HEK293 (cell line): ENCODE data around the gene RIOX2.

ENCODE experiments used
- CTCF ChIA-PET: fragments of 350-600 bp; formaldehyde crosslinking; extraction: SDS; loops from one replicate; lab custom pipeline; 2021; ENCODE audit warnings: antibody characterized with exemption; lab: Yijun Ruan, JAX
- POLR2A ChIA-PET: fragments of 300-600 bp; formaldehyde crosslinking; extraction: SDS; loops from one replicate; lab custom pipeline; 2020; ENCODE audit warnings: antibody characterized with exemption, inconsistent platforms; lab: Yijun Ruan, JAX
- H3K27ac ChIP-seq: fragments of 200-500 bp; sonication (Bioruptor generic); 2 replicates; pipeline ENCODE4 v1.5.1; 2014; ENCODE audit warnings: low read depth, low read length, control low read depth, inconsistent platforms; ENCODE audit errors: extremely low read depth
- H3K36me3 ChIP-seq, 2 experiments: fragments of 200-500 bp in 1 of 2; sonication (Bioruptor generic) in 1 of 2; 1 replicate in 1 of 2; 2 replicates in 1 of 2; pipeline ENCODE4 v1.5.1; 2014 to 2017; ENCODE audit warnings: inconsistent platforms in 2 of 2, low read length in 2 of 2; ENCODE audit not compliant: control insufficient read depth in 2 of 2, insufficient read depth in 1 of 2
- H3K4me1 ChIP-seq: fragments of 200-500 bp; sonication (Bioruptor generic); 2 replicates; pipeline ENCODE4 v1.5.1; 2014; ENCODE audit warnings: mild to moderate bottlenecking, low read length, inconsistent platforms; ENCODE audit not compliant: control insufficient read depth, insufficient read depth
- H3K4me3 ChIP-seq: 2 replicates; pipeline ENCODE4 v1.5.1; 2011; ENCODE audit warnings: low read depth, mild to moderate bottlenecking, control low read depth, low read length, moderate library complexity
- H3K9me3 ChIP-seq: fragments of 200-500 bp; sonication (Bioruptor generic); 2 replicates; pipeline ENCODE4 v1.5.1; 2014; ENCODE audit warnings: low read depth, low read length, inconsistent platforms; ENCODE audit not compliant: control insufficient read depth, insufficient read depth
- HOXA7 ChIP-seq: sonication (generic); formaldehyde crosslinking; IDR thresholded peaks from 2 replicates; pipeline ENCODE4 v1.8.1; 2022; ENCODE audit warnings: missing genetic modification reagents, borderline replicate concordance
- HOXD13 ChIP-seq: sonication (generic); formaldehyde crosslinking; IDR thresholded peaks from 2 replicates; pipeline ENCODE4 v1.8.0; 2022; ENCODE audit warnings: missing genetic modification reagents, borderline replicate concordance
- KLF10 ChIP-seq: fragments of 450-650 bp; IDR thresholded peaks from 2 replicates; pipeline ENCODE4 v1.5.1; 2018; ENCODE audit warnings: missing biosample characterization, mild to moderate bottlenecking, missing genetic modification characterization
- PRDM10 ChIP-seq: fragments of 450-650 bp; formaldehyde crosslinking; IDR thresholded peaks from 2 replicates; pipeline ENCODE4 v1.5.1; 2016; ENCODE audit warnings: missing biosample characterization, missing genetic modification characterization
- RBAK ChIP-seq: fragments of 450-650 bp; formaldehyde crosslinking; IDR thresholded peaks from 2 replicates; pipeline ENCODE4 v1.5.1; 2016; ENCODE audit warnings: missing biosample characterization, missing genetic modification characterization
- REPIN1 ChIP-seq: fragments of 450-650 bp; formaldehyde crosslinking; IDR thresholded peaks from 2 replicates; pipeline ENCODE4 v1.5.1; 2017; ENCODE audit warnings: missing biosample characterization, missing genetic modification characterization, low read depth
- SP3 ChIP-seq: fragments of 450-650 bp; formaldehyde crosslinking; IDR thresholded peaks from 2 replicates; pipeline ENCODE4 v1.5.1; 2016; ENCODE audit warnings: missing biosample characterization, missing genetic modification characterization
- YY1 ChIP-seq: fragments of 450-650 bp; formaldehyde crosslinking; IDR thresholded peaks from 2 replicates; pipeline ENCODE4 v1.5.1; 2018; ENCODE audit warnings: missing biosample characterization, missing genetic modification characterization
- ZBTB7A ChIP-seq: fragments of 450-650 bp; formaldehyde crosslinking; IDR thresholded peaks from 2 replicates; pipeline ENCODE4 v1.5.1; 2016; ENCODE audit warnings: low read depth, missing biosample characterization, missing genetic modification characterization
- ZNF114 ChIP-seq: fragments of 450-650 bp; formaldehyde crosslinking; IDR thresholded peaks from 2 replicates; pipeline ENCODE4 v1.5.0; 2017; ENCODE audit warnings: missing biosample characterization, missing genetic modification characterization
- ZNF121 ChIP-seq: fragments of 450-650 bp; formaldehyde crosslinking; IDR thresholded peaks from 2 replicates; pipeline ENCODE4 v1.5.1; 2016; ENCODE audit warnings: missing biosample characterization, missing genetic modification characterization
- ZNF132 ChIP-seq: fragments of 450-650 bp; formaldehyde crosslinking; IDR thresholded peaks from 2 replicates; pipeline ENCODE4 v1.5.1; 2017; ENCODE audit warnings: missing biosample characterization, missing genetic modification characterization, borderline replicate concordance
- ZNF335 ChIP-seq: fragments of 450-650 bp; formaldehyde crosslinking; conservative IDR thresholded peaks from 2 replicates; pipeline ENCODE4 v1.5.1; 2016; ENCODE audit warnings: missing biosample characterization, missing genetic modification characterization
- ZNF341 ChIP-seq: fragments of 450-650 bp; formaldehyde crosslinking; IDR thresholded peaks from 2 replicates; pipeline ENCODE4; 2016; ENCODE audit warnings: low read depth, missing biosample characterization, missing genetic modification characterization
- ZNF473 ChIP-seq: fragments of 450-650 bp; formaldehyde crosslinking; IDR thresholded peaks from 2 replicates; pipeline ENCODE4 v1.5.1; 2017; ENCODE audit warnings: missing biosample characterization, missing genetic modification characterization
- ZNF521 ChIP-seq: fragments of 450-650 bp; formaldehyde crosslinking; IDR thresholded peaks from 2 replicates; pipeline ENCODE4 v1.5.1; 2017; ENCODE audit warnings: missing biosample characterization, mild to moderate bottlenecking, missing genetic modification characterization
- ZNF658 ChIP-seq: fragments of 450-650 bp; formaldehyde crosslinking; IDR thresholded peaks from 2 replicates; pipeline ENCODE4; 2016; ENCODE audit warnings: missing biosample characterization, missing genetic modification characterization
- ZNF660 ChIP-seq: fragments of 450-650 bp; IDR thresholded peaks from 2 replicates; pipeline ENCODE4 v1.5.1; 2018; ENCODE audit warnings: missing biosample characterization, mild to moderate bottlenecking, missing genetic modification characterization
- ZNF830 ChIP-seq: fragments of 450-650 bp; IDR thresholded peaks from 2 replicates; pipeline ENCODE4 v1.5.0; 2018; ENCODE audit warnings: missing biosample characterization, missing genetic modification characterization, low read depth, mild to moderate bottlenecking, moderate library complexity
- ZSCAN18 ChIP-seq: fragments of 450-650 bp; formaldehyde crosslinking; IDR thresholded peaks from 2 replicates; pipeline ENCODE4 v1.5.1; 2016; ENCODE audit warnings: missing biosample characterization, missing genetic modification characterization
- TF ChIP-seq, protein P1 (sequence below): fragments of 450-650 bp; formaldehyde crosslinking; IDR thresholded peaks from 2 replicates; pipeline ENCODE4 v1.5.1; 2016; ENCODE audit warnings: missing biosample characterization, missing genetic modification characterization

Gene RIOX2

GRCh38 chr3:98005438-98005837 is 33.2 kb upstream of the RIOX2 start (continued):
- TF ChIP-seq YY1 (tag by site-specific recombination) = no peak
- TF ChIP-seq RBAK (tag by site-specific recombination) = no peak
- no peak for TF ChIP-seq ZNF335 (tag by site-specific recombination)
- no peak for TF ChIP-seq PRDM10 (tag by site-specific recombination)
- TF ChIP-seq ZNF114 (tag by site-specific recombination) = no peak
- TF ChIP-seq ZNF121 = no peak
- no peak for TF ChIP-seq ZSCAN18 (tag by site-specific recombination)

DNA sequence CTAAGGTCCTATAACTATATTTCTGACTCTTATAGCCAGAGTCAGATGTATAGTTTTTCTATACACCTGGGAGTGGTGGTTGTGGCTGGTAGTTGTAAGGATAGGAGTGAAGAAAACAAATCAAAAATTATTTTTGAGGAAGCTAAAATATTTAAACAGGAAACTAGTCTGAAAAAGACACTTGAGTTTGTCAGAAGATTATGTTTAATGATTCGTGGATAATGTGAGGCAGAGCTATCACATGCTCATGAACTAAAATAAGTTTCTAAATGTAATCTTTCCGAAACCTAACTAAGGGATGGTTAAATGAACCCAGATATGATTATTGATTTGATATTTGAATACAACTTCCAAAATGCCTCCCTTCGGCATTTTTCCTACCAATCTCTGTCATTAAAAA is 32.5 kb upstream of the RIOX2 start:
- Histone ChIP-seq H3K27ac (no peak overlapping the region), H3K4me3 (no peak overlapping the region), H3K9me3 (no peaks in the 10 kb centered on the region), H3K36me3 (no peaks in the 10 kb centered on the region), H3K4me1 (peaks cover 3% of the 10 kb centered on the region; the same call in 1 of the 2 replicates)
- TF ChIP-seq ZBTB7A (no peak), ZNF132 (tag by site-specific recombination) (no peak), ZNF341 (tag by site-specific recombination) (no peak), ZNF660 (tag by site-specific recombination) (no peak), REPIN1 (tag by site-specific recombination) (no peak)
- CTCF ChIA-PET = interaction anchor here (1.0 kb wide), 1 partner anchor 19 kb away, joined by 3 read pairs; no protein-coding TSS in a partner anchor
- POLR2A ChIA-PET = no interaction called here

GRCh38 chr3:98003306-98003969 is 31.2 kb upstream of the RIOX2 start:
- no peak overlapping the region for H3K27ac ChIP-seq
- CTCF ChIA-PET = no interaction called here
- POLR2A ChIA-PET = no interaction called here

More at GRCh38 chr3:98003306-98003969, 31.2 kb upstream of the RIOX2 start:
- Histone ChIP-seq H3K9me3 (no peaks in the 10 kb centered on the region), H3K4me1 (peaks cover 3% of the 10 kb centered on the region; the same call in 1 of the 2 replicates), H3K36me3 (no peaks in the 10 kb centered on the region), H3K4me3 (no peak overlapping the region)
- TF ChIP-seq REPIN1 (tag by site-specific recombination) = no peak
- TF ChIP-seq ZNF830 = no peak
- TF ChIP-seq ZNF658 (tag by site-specific recombination) = no peak
- no peak for TF ChIP-seq HOXA7 (CRISPR knock-in tag)
- no peak for TF ChIP-seq ZNF521 (tag by site-specific recombination)
- TF ChIP-seq, protein P1, sequence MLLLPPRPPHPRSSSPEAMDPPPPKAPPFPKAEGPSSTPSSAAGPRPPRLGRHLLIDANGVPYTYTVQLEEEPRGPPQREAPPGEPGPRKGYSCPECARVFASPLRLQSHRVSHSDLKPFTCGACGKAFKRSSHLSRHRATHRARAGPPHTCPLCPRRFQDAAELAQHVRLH = no peak
- no peak for TF ChIP-seq KLF10
- TF ChIP-seq ZNF473 (tag by site-specific recombination) = no peak
- TF ChIP-seq HOXD13 (CRISPR knock-in tag) = no peak
- TF ChIP-seq SP3 (tag by site-specific recombination) = no peak
